Measurements from ENCODE around the gene PEX11G. TPM values are rescaled to one million over a fixed set of nuclear protein-coding genes. Genes with fewer than 3 reads are reported as not detected.

PEX11G gene
- total and polyA plus RNA-seq, 9 of the 15 experiments (the other 6 are each of a cell fraction or from before 2014, with no cell fraction given), result 0.07 to 3.2 (median 0.70) TPM; not detected in 1

DNA sequence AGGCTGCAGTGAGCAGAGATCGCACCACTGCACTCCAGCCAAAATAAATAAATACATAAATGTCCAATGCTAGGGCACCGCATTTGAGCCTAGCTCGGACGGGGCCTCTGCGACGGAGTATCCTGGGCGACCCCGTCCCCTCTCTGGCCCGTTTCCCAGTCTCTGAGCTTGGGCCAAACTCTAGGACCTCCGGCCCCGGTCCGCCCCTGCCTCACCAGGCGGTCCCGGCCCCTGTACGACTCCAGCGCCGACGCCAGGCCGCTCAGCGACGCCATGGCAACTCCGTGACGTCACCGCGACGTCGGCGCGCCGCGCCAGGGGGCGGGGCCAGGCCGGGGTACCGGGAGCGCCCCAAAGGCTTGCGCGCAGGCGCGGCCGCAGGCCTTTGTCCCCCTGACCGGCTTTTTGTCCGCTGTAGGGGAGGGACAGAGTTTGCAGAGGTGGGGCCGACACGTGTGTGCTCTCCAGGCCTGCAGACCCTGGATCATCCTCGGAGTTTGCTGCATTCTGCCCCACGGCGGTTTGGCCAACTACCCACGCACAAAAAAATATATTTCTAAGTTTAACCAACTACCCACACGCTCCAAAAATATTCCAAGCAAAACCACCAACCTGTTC lies at the start of gene PEX11G (continued):
- TF ChIP-seq THAP12 (CRISPR knock-in tag; IDR thresholded peaks at IDR 0.05), result no peak
- no peak for TF ChIP-seq ETV1 (tag; conservative IDR thresholded peaks at IDR 0.05; ENCODE audit: low read depth)
- TF ChIP-seq FOXK2 (conservative IDR thresholded peaks at IDR 0.05 in 1 of 2, IDR thresholded peaks at IDR 0.05 in 1 of 2; ENCODE audit: low read depth in 2 of 2), result no peak
- TF ChIP-seq SIN3A (IDR thresholded peaks at IDR 0.05; ENCODE audit: borderline replicate concordance in 2 of 2, control insufficient read depth in 1 of 2, low read depth in 2 of 2, low read length in 2 of 2), result peak; percentile 27 to 57; a peak in 1 of 4 replicates
- TF ChIP-seq ARID3B (CRISPR knock-in tag; IDR thresholded peaks at IDR 0.05; ENCODE audit: borderline replicate concordance), result no peak
- TF ChIP-seq JUND (IDR thresholded peaks at IDR 0.05; ENCODE audit: borderline replicate concordance, low read depth, low read length), result peak; percentile 88
- no peak; the same call in 2 of the 3 replicates for TF ChIP-seq JUND (tag; IDR thresholded peaks at IDR 0.05; ENCODE audit: borderline replicate concordance, low read depth, low read length)
- TF ChIP-seq ZNF165 (CRISPR knock-in tag; IDR thresholded peaks at IDR 0.05; ENCODE audit: borderline replicate concordance), result no peak
- TF ChIP-seq SNIP1 (IDR thresholded peaks at IDR 0.05; ENCODE audit: low read depth), result no peak
- no peak for TF ChIP-seq SPI1 (IDR thresholded peaks at IDR 0.05; ENCODE audit: borderline replicate concordance, low read depth, low read length)
- no peak for TF ChIP-seq HNRNPH1 (optimal IDR thresholded peaks at IDR 0.05; ENCODE audit: low read depth, low read length)
- no peak for TF ChIP-seq ARID1B (IDR thresholded peaks at IDR 0.05)
- TF ChIP-seq ZNF431 (CRISPR knock-in tag; IDR thresholded peaks at IDR 0.05), result no peak
- no peak for TF ChIP-seq MLLT1 (IDR thresholded peaks at IDR 0.05)
- 0 out of 2 replicates have a peak, but pooled peaks have one; percentile 49 for TF ChIP-seq GTF2E2 (tag; IDR thresholded peaks at IDR 0.05)
- no peak for TF ChIP-seq CGGBP1 (CRISPR knock-in tag; IDR thresholded peaks at IDR 0.05)
- TF ChIP-seq, protein P1, sequence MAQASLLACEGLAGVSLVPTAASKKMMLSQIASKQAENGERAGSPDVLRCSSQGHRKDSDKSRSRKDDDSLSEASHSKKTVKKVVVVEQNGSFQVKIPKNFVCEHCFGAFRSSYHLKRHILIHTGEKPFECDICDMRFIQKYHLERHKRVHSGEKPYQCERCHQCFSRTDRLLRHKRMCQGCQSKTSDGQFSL (CRISPR knock-in tag; IDR thresholded peaks at IDR 0.05), result no peak
- TF ChIP-seq, protein P1 (tag; IDR thresholded peaks at IDR 0.05), result no peak
- peak; percentile 71 for TF ChIP-seq HMGN3 (IDR thresholded peaks at IDR 0.05; ENCODE audit: borderline replicate concordance, extremely low read depth, insufficient read length, low read depth, low read length)
- no peak for TF ChIP-seq ZNF24 (IDR thresholded peaks at IDR 0.05)
- TF ChIP-seq HMG20B (CRISPR knock-in tag; IDR thresholded peaks at IDR 0.05), result no peak
- TF ChIP-seq ZNF408 (CRISPR knock-in tag; IDR thresholded peaks at IDR 0.05; ENCODE audit: low read depth), result no peak

Measured in K562 (cell line).